SK-N-SH (cell line): ENCODE data around the gene ABCG5. TPM values are rescaled to one million over a fixed set of nuclear protein-coding genes. Genes with fewer than 3 reads are reported as not detected.

ENCODE experiments used
- CTCF ChIA-PET: fragments of 300-600, 350-600 bp; formaldehyde crosslinking; extraction: SDS; loops from one replicate; lab custom pipeline; 2021; lab: Yijun Ruan, JAX
- POLR2A ChIA-PET: fragments of 350-600 bp; sonication (Branson Sonifier 250); formaldehyde crosslinking; extraction: SDS; loops from one replicate; lab custom pipeline; 2020; ENCODE audit warnings: antibody characterized with exemption, inconsistent platforms; lab: Yijun Ruan, JAX
- DNase-seq: peaks from one replicate; pipeline ENCODE4 v3.0.0; 2012
- H2AFZ ChIP-seq: fragments of 200-600 bp; sonication (generic); 2 replicates; pipeline ENCODE4 v1.8.1; 2016; ENCODE audit warnings: antibody characterized with exemption, mild to moderate bottlenecking, low read depth
- H3F3A ChIP-seq: fragments of 200-600 bp; sonication (generic); replicated peaks from 2 replicates; pipeline ENCODE3; 2016; ENCODE audit warnings: antibody characterized with exemption, mild to moderate bottlenecking; ENCODE audit not compliant: insufficient read depth
- H3K27ac ChIP-seq, 2 experiments: fragments of 200-500 bp in 1 of 2; fragments of 200-600 bp in 1 of 2; sonication (Bioruptor generic) in 1 of 2; sonication (generic), shearing (Covaris generic) in 1 of 2; 2 replicates each; pipeline versions ENCODE4 v1.5.1 to v1.6.1; 2014 to 2016; ENCODE audit warnings: low read depth in 2 of 2, inconsistent platforms in 1 of 2, low read length in 1 of 2, mild to moderate bottlenecking in 1 of 2, mixed read lengths in 1 of 2
- H3K27me3 ChIP-seq: fragments of 200-600 bp; sonication (generic), shearing (Covaris generic); 2 replicates; pipeline ENCODE4 v1.6.1; 2016; ENCODE audit warnings: mixed run types; ENCODE audit not compliant: insufficient read depth
- H3K36me3 ChIP-seq, 2 experiments: fragments of 200-500 bp in 1 of 2; fragments of 200-600 bp in 1 of 2; sonication (Bioruptor generic) in 1 of 2; sonication (generic) in 1 of 2; replicated peaks in 1 of 2; 2 replicates each; pipeline versions ENCODE3 to v1.5.1; 2014 to 2016; ENCODE audit warnings: low read length in 1 of 2, mild to moderate bottlenecking in 1 of 2; ENCODE audit not compliant: insufficient read depth in 2 of 2, control insufficient read depth in 1 of 2
- H3K4me1 ChIP-seq, 2 experiments: fragments of 200-500 bp in 1 of 2; fragments of 200-600 bp in 1 of 2; sonication (Bioruptor generic) in 1 of 2; sonication (generic), shearing (Covaris generic) in 1 of 2; 2 replicates each; pipeline versions ENCODE4 v1.5.1 to v1.6.1; 2014 to 2016; ENCODE audit warnings: low read depth in 1 of 2, low read length in 1 of 2, mixed run types in 1 of 2; ENCODE audit not compliant: insufficient read depth in 2 of 2, control insufficient read depth in 1 of 2
- H3K4me2 ChIP-seq: fragments of 200-600 bp; sonication (generic), shearing (Covaris generic); 2 replicates; pipeline ENCODE4 v1.6.1; 2017; ENCODE audit warnings: mixed run types
- H3K4me3 ChIP-seq, 2 experiments: fragments of 200-500 bp in 1 of 2; fragments of 200-600 bp in 1 of 2; sonication (Bioruptor generic) in 1 of 2; sonication (generic), shearing (Covaris generic) in 1 of 2; 2 replicates each; pipeline versions ENCODE4 v1.5.1 to v1.8.1; 2014 to 2016; ENCODE audit warnings: low read depth in 2 of 2, inconsistent platforms in 1 of 2, low read length in 1 of 2, mild to moderate bottlenecking in 1 of 2, mixed read lengths in 1 of 2, moderate library complexity in 1 of 2
- H3K79me2 ChIP-seq: fragments of 200-600 bp; sonication (generic); 2 replicates; pipeline ENCODE4 v1.8.1; 2017; ENCODE audit warnings: mild to moderate bottlenecking; ENCODE audit not compliant: insufficient read depth
- H3K9ac ChIP-seq: fragments of 200-600 bp; sonication (generic); 2 replicates; pipeline ENCODE4 v1.6.1; 2017; ENCODE audit warnings: mixed run types
- H3K9me2 ChIP-seq: fragments of 200-600 bp; sonication (generic); 2 replicates; pipeline ENCODE4 v1.6.1; 2017; ENCODE audit warnings: mixed run types
- H3K9me3 ChIP-seq: fragments of 200-600 bp; sonication (generic); 2 replicates; pipeline ENCODE4 v1.6.1; 2017; ENCODE audit warnings: mixed run types, mild to moderate bottlenecking, moderate library complexity
- H4K20me1 ChIP-seq: fragments of 200-600 bp; sonication (generic); 2 replicates; pipeline ENCODE4 v1.6.1; 2017; ENCODE audit warnings: mild to moderate bottlenecking, mixed run types; ENCODE audit not compliant: insufficient read depth
- CTCF ChIP-seq: fragments of 200-600 bp; sonication (generic); IDR thresholded peaks from 2 replicates; pipeline ENCODE4 v1.6.1; 2017; ENCODE audit warnings: antibody characterized with exemption, mild to moderate bottlenecking, moderate library complexity
- POLR2AphosphoS5 ChIP-seq: IDR thresholded peaks from 2 replicates; pipeline ENCODE4 v1.6.1; 2012; ENCODE audit warnings: low read depth, low read length
- RAD21 ChIP-seq: IDR thresholded peaks from 2 replicates; pipeline ENCODE4 v1.6.1; 2012; ENCODE audit warnings: mild to moderate bottlenecking, low read length
- TAF1 ChIP-seq: IDR thresholded peaks from 2 replicates; pipeline ENCODE4 v1.6.1; 2012; ENCODE audit warnings: low read depth, mild to moderate bottlenecking, low read length, moderate library complexity, borderline replicate concordance
- WGBS: methylation state at CpG from one replicate; pipeline ENCODE4 v1.1.6; 2017; ENCODE audit warnings: low lambda C conversion rate; 5-methylcytosine and 5-hydroxymethylcytosine counted together
- polyA plus RNA-seq, 3 experiments: library from polyadenylated mRNA; depleted of rRNA; stranded (reverse); fragments of >200 nt; gene quantifications; 2 replicates each; pipeline ENCODE4 v1.2.3, GENCODE V29; 2012
- TF ChIP-seq, protein P1 (sequence below): IDR thresholded peaks from 2 replicates; pipeline ENCODE4 v1.4.0; 2012; ENCODE audit warnings: low read depth, borderline replicate concordance
- TF ChIP-seq, protein P2 (sequence below): fragments of 150-350 bp; IDR thresholded peaks from 2 replicates; pipeline ENCODE4 v1.6.1; 2016; ENCODE audit warnings: mild to moderate bottlenecking, low read depth, low read length

The ABCG5 gene
- polyA plus RNA-seq, 1 of the 3 experiments (the other 2 are of a cell fraction) = not detected

GRCh38 chr2:43798300-43798699 lies 40.3 kb downstream of the ABCG5 start:
- Histone ChIP-seq H4K20me1 (no peaks in the 10 kb centered on the region), H3K36me3 (peaks cover 24 to 26% of the 10 kb centered on the region in 2 experiments), H3K9me3 (no peaks in the 10 kb centered on the region), H3K9me2 (no peaks in the 10 kb centered on the region), H3K27ac (no peak overlapping the region), H3K79me2 (no peaks in the 10 kb centered on the region), H3K27me3 (no peaks in the 10 kb centered on the region), H2AFZ (no peak overlapping the region), H3K9ac (no peak overlapping the region), H3K4me3 (no peak overlapping the region), H3K4me1 (no peaks in the 10 kb centered on the region), H3K4me2 (no peak overlapping the region), H3F3A (no peaks in the 10 kb centered on the region)
- ChIA-PET POLR2A (no interaction called here), CTCF (interaction anchor here (0.7 to 1.5 kb wide), 10 partner anchors 8 to 456 kb away, joined by 3 to 6 read pairs (median 4); no protein-coding TSS in a partner anchor)
- WGBS = 82% methylated on average over 4 of the region's 4 CpGs
- DNase-seq = no peak
- TF ChIP-seq POLR2AphosphoS5 = no peak
- TF ChIP-seq RAD21 = peak; percentile 36
- TF ChIP-seq, protein P1, sequence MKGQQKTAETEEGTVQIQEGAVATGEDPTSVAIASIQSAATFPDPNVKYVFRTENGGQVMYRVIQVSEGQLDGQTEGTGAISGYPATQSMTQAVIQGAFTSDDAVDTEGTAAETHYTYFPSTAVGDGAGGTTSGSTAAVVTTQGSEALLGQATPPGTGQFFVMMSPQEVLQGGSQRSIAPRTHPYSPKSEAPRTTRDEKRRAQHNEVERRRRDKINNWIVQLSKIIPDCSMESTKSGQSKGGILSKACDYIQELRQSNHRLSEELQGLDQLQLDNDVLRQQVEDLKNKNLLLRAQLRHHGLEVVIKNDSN = no peak
- TF ChIP-seq CTCF = peak; percentile 37; the same call in 1 of the 2 replicates

DNA sequence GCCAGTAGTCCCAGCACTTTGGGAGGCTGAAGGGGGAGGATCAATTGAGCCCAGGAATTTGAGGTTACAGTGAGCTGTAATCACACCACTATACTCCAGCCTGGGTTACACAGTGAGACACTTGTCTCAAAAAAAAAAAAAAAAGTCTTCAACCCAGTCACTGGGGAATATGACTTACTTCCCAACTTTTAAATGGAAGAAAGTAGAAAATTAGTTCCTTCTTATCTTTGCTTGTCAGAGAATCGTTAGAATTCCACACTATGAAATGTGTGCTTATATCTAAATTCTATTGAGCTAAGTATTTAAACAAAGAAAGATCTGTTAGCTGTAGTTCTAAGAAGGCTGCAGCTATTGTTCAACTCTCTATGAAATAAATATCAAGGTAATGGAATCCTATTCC lies 42.4 kb downstream of the ABCG5 start:
- no peak overlapping the region for H2AFZ ChIP-seq
- no peaks in the 10 kb centered on the region for H4K20me1 ChIP-seq
- no peaks in the 10 kb centered on the region for H3K27me3 ChIP-seq
- H3F3A ChIP-seq = no peaks in the 10 kb centered on the region
- no peaks in the 10 kb centered on the region for H3K79me2 ChIP-seq
- DNase-seq = no peak
- H3K9me2 ChIP-seq = no peaks in the 10 kb centered on the region
- POLR2A ChIA-PET = interaction anchor here (0.6 kb wide), 1 partner anchor 215 kb away, joined by 3 read pairs; no protein-coding TSS in a partner anchor
- no peak overlapping the region for H3K9ac ChIP-seq
- H3K27ac ChIP-seq = no peak overlapping the region
- H3K9me3 ChIP-seq = no peaks in the 10 kb centered on the region
- CTCF ChIA-PET = interaction anchor here (0.6 to 1.1 kb wide), 3 partner anchors 11 to 448 kb away, joined by 3 to 4 read pairs (median 3); no protein-coding TSS in a partner anchor
- H3K36me3 ChIP-seq = peaks cover 18 to 34% of the 10 kb centered on the region in 2 experiments
- no peak overlapping the region for H3K4me2 ChIP-seq
- no peaks in the 10 kb centered on the region for H3K4me1 ChIP-seq
- no peak overlapping the region for H3K4me3 ChIP-seq
- WGBS = 83% methylated on average over 1 of the region's 1 CpG
- TF ChIP-seq TAF1 = no peak
- TF ChIP-seq, protein P2, sequence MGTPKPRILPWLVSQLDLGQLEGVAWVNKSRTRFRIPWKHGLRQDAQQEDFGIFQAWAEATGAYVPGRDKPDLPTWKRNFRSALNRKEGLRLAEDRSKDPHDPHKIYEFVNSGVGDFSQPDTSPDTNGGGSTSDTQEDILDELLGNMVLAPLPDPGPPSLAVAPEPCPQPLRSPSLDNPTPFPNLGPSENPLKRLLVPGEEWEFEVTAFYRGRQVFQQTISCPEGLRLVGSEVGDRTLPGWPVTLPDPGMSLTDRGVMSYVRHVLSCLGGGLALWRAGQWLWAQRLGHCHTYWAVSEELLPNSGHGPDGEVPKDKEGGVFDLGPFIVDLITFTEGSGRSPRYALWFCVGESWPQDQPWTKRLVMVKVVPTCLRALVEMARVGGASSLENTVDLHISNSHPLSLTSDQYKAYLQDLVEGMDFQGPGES = no peak

- DNase-seq = no peak
- H3K9me2 ChIP-seq = no peaks in the 10 kb centered on the region
- no peaks in the 10 kb centered on the region for H3K27me3 ChIP-seq
- no peak overlapping the region for H3K27ac ChIP-seq
- no peaks in the 10 kb centered on the region for H3K4me1 ChIP-seq
- no peaks in the 10 kb centered on the region for H3F3A ChIP-seq
- ChIA-PET CTCF (no interaction called here), POLR2A (no interaction called here)
- no peak overlapping the region for H2AFZ ChIP-seq
- TF ChIP-seq RAD21 = no peak
- TF ChIP-seq, all 33 proteins: peak for 0
- 94% methylated on average over 9 of the region's 9 CpGs for WGBS
- no peak overlapping the region for H3K4me2 ChIP-seq
- no peaks in the 10 kb centered on the region for H3K9me3 ChIP-seq
- H3K4me3 ChIP-seq = no peak overlapping the region
- H4K20me1 ChIP-seq = no peaks in the 10 kb centered on the region
- H3K9ac ChIP-seq = no peak overlapping the region
- peaks cover 24 to 44% of the 10 kb centered on the region in 2 experiments for H3K36me3 ChIP-seq
- no peaks in the 10 kb centered on the region for H3K79me2 ChIP-seq
Observed at GRCh38 chr2:43794956-43795355, 43.7 kb downstream of the ABCG5 start.
